ENCODE measurements around the gene ST8SIA3. TPM values are rescaled to one million over a fixed set of nuclear protein-coding genes. Genes with fewer than 3 reads are reported as not detected.

ST8SIA3 gene, protein sequence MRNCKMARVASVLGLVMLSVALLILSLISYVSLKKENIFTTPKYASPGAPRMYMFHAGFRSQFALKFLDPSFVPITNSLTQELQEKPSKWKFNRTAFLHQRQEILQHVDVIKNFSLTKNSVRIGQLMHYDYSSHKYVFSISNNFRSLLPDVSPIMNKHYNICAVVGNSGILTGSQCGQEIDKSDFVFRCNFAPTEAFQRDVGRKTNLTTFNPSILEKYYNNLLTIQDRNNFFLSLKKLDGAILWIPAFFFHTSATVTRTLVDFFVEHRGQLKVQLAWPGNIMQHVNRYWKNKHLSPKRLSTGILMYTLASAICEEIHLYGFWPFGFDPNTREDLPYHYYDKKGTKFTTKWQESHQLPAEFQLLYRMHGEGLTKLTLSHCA
- total RNA-seq = not detected in 2 replicates

GRCh38 chr18:57352271-57352701, at the start of gene ST8SIA3:
Gene ST8SIA3 (plus strand): TSS chr18:57352557. CDS start chr18:57352847, 290 bp downstream.

Other genes starting within 250 kb of the ST8SIA3 start
- gene BOD1L2, start 205.5 kb upstream of the ST8SIA3 start, total RNA-seq = not detected in 2 replicates
- gene ONECUT2, start 82.8 kb downstream of the ST8SIA3 start, total RNA-seq = under 0.01 TPM in 2 replicates
- 31.1 and 31.5 TPM in 2 replicates for gene FECH, start 234.1 kb downstream of the ST8SIA3 start, total RNA-seq